HG03469 (cell line): ENCODE measurements around the gene PHLPP1.
"Not testable (repeated sequence)": the region's sequence is repeated elsewhere in the genome, so short reads cannot be mapped to it uniquely, and the experiment has no call there.

Source experiments
- ATAC-seq: cut with Tn5 transposase; IDR thresholded peaks from one replicate; pipeline ENCODE4 v1.9.1; 2021; ENCODE audit warnings: mild to moderate bottlenecking, moderate library complexity, moderate number of reproducible peaks; ENCODE audit not compliant: unreplicated experiment

Gene PHLPP1

DNA sequence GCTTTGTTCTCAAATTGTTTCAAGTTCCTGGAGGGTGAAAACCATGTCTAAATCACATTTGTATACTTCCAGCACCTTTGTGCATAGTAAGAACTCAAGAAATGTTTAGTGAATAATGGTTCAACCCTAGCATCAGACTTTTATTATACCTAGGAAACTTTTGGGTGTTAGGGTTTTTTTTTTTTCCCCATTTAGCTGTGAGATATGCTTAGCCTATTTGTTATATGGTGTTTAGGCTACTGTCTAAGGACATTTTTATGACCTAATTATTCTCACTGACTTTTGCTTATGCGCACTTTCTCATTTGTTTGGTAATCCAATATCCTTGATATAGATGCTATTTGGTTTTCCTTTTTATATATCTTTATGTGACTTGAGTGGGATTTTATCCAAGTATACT, 164.7 kb downstream of the PHLPP1 start:
- ATAC-seq: no peak

DNA sequence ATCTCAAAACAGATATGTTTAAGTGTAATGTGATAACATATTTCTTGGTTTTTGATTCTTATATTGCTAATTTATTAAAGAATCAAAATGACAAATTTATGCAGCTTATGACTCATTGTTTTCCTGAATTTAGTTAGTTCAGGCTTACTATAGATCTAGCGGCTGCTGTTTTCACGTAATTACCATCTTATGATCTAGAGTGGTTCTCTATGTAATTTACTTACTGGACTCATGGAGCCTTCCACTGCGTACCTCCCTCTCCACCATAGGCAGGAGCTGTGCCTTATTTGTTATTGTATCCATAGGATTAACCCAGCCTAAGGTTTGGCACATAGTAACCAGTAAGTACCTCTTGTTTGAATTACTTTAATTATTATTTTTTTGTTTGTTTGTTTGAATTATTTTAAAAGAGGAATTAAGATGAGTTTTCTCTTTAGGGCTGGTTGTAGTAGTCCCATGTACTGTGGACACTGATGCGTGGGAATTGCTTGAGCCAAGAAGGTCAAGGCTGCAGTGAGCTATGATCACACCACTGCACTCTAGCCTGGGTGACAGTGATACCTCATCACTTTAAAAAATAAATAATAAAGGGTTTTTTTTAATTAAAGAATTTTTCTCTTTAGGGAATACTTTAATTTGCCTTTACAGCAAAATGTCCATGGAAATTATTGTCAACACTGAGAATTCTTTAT, 165.5 kb downstream of the PHLPP1 start:
- ATAC-seq: no peak

DNA sequence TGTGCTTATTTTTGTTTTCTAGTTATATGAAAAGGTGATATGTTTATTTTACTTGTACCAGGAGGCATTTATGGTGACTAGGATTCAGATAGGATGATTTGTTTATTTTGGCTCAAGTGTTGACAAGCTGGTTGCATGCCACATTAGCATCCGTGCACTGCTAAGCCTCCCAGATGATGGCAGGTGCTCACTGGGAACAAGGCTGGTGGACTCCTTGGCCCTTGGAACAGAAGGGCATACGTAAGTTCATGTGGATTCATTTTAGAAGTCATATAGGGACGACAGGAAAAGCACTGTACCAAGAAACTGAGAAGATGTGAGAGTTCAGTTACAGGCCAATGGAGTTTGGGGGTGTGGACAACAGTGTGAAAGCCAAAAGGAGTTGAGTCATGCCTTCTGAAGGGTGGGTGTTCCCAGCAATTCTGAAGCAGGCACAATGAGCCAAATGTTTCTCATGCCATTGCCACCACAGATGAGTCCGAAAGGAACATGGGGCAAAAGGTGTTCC, 166.2 kb downstream of the PHLPP1 start:
- ATAC-seq: no peak

DNA sequence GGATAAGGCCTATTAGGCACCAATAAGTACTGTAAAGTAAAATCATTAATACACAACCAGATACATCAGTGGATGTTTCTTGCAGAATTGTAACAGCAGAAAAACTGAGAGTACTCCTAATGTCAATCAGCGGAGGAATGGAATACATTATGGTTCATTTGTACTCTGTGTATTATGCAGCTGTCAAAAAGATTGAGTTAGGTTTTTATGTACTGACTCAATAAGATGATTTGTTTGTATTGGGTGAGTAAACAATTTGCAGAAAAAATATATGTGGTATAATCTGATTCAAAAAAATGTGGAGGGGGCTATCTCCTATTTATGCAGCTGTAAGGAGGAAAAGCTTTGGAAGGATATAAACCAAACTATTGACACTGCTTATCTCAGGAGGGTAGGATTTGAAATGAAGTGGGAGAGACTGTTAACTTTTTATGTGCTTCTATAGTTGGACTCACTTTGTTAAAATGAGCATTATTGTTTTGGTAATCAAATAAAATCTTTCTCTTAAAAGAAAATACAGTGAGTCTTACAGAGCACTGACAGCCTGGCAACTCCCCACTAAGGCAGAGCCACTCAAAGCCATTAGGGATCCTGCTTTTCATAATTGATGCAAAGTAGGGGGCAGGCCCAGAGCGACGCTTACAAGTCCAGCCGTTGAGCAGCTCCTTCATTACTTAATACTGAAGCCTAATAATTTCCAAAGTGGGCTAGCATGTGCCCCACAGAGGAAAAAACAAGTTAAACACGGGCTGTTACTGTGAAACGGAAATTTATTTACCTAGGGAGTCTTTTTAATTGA, 168.8 kb downstream of the PHLPP1 start:
- ATAC-seq: no peak

DNA sequence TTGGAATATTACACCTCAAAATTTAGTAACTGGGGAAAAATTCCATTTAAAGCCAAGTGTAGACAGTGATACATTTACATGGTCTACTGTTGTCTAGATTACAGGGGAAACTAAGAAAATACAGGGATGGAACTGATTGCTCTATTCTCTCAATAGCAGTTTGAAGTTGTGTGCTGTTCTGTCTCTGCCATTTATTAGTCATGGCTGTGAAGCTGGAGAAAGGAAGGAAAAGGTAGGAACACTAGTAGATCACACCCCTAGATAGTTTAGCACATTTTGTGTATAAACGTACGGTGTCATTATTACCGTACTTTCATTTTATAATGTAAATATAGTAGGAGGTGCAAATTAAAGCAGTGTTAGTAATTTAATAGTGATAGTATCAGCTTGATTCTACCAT, 170.5 kb downstream of the PHLPP1 start:
- no peak for ATAC-seq

DNA sequence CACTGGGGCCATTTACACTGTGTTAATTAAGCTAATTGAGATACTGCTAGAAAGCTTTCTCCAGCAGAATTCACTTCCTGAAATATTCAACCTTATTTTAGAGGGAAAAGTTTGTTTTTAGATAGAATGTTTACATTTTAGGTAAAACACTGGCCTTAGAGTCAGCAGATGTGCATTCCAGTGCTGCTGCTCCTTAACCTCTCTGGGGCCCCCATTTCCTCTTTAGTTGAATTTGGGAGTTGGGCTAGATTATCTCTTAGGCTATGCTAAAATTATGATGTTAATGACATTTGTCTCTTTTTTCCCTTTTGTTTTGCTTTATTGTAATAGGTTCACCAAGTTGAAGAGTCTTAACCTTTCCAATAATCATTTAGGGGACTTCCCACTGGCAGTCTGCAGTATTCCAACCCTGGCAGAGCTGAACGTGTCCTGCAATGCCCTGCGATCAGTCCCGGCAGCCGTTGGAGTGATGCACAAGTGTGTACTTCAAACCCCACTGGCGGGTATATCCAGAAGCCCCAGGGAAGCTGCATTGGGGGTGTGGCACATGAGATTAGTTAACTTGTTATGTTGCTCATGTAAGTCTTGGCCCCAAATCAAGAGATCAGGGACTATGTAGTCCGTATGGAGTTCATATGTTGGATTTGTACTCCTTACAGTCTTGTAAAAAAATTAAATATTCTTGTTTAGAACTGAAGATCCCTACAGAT, 179.5 kb downstream of the PHLPP1 start:
- no peak for ATAC-seq

DNA sequence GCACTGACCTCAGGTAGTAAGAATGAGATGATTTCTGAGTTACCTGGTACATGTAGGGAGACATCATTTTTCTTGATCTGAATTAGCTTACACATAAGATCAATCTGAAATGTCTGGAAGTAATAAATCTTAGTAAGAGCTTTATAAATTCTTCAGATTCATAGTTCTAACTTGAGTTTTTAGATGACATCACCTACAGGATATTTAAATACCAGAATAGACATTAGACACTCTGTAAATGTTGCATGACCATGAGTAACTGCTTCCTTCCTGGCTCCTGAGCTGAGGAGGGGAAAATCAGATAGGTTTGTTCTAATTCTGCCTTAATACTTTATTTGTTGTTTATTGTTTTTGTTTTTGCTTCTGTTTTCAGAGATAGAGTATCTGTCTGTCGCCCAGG, 181.8 kb downstream of the PHLPP1 start:
- ATAC-seq: no peak

DNA sequence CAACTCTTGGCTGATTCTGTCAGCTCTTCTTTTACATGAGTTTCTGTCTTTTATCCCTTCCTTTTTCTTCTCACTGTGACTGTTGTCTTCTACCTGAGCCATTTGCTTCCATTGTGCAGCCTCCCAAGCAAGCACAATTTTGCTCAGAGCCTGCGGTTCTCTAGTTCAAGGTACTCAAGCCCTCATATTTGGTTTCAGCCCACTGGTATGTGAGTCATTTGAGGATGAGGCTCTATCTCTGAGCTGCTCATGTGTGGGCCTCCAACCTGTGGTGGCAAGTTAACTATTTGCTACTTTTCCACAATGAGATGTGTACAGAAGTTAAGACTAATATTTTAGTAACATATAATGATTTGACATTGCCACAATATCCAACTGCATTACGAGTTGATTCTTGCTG, 183.0 kb downstream of the PHLPP1 start:
- ATAC-seq: no peak

DNA sequence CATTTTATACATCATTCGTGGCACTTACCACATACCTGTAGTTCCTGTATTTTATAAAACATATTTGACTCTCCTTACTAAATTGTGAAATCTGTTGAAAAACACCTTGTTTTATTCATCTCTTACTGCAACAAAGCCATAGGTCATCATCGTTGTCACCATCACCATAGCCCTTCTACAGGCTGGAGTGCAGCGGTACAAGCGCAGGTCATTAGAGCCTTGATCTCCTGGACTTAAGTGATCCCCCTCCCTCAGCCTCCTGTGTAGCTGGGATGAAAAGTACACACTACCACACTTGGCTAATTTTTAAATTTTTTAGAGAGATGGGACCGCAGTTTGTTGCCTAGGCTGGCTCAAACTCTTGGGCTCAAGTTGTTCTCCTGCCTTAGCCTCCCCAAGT, 184.2 kb downstream of the PHLPP1 start:
- ATAC-seq: no peak

DNA sequence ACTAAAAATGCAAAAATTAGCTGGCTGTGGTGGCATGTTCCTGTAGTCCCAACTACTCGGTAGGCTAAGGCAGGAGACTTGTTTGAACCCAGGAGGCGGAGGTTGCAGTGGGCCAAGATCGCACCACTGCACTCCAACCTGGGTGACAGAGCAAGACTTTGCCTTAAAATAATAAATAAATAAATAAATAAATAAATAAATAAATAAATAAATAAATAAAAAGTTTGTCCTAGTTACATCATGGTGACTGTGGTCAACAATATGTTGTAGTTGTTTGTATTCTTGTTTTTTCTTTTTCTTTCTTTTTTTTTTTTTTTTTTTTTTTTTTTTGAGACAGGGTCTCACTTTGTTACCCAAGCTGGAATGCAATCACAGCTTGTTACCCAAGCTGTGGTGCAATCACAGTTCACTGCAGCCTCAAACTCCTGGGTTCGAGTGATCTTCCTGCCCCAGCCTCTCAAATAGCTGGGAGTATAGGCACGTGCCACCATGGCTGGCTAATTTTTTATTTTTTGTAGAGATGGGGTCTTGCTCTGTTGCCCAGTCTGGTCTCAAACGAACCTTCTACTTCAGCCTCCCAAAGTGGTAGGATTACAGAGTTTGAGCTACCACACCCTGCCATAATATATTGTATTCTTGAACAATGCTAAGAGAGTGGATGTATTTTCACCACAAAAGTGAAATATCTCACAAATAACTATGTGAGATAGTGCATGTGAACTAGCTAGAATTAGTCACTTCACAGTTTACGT, 185.0 kb downstream of the PHLPP1 start:
- ATAC-seq: no peak

DNA sequence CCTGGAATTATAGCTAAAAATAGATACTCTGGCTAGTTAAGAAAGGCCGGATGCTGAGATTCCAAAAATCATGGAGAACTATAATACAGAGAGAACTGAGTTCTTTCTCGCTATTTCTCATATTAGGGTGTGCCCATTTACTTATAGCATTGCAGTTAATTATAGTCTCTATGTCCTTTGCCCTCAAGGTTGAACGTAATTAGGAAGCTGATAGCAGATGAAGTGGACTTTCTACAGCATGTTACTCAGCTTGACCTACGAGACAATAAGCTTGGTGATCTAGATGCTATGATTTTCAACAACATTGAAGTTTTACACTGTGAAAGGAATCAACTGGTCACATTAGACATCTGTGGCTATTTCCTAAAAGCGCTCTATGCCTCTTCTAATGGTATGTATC, 187.4 kb downstream of the PHLPP1 start:
- ATAC-seq: no peak

DNA sequence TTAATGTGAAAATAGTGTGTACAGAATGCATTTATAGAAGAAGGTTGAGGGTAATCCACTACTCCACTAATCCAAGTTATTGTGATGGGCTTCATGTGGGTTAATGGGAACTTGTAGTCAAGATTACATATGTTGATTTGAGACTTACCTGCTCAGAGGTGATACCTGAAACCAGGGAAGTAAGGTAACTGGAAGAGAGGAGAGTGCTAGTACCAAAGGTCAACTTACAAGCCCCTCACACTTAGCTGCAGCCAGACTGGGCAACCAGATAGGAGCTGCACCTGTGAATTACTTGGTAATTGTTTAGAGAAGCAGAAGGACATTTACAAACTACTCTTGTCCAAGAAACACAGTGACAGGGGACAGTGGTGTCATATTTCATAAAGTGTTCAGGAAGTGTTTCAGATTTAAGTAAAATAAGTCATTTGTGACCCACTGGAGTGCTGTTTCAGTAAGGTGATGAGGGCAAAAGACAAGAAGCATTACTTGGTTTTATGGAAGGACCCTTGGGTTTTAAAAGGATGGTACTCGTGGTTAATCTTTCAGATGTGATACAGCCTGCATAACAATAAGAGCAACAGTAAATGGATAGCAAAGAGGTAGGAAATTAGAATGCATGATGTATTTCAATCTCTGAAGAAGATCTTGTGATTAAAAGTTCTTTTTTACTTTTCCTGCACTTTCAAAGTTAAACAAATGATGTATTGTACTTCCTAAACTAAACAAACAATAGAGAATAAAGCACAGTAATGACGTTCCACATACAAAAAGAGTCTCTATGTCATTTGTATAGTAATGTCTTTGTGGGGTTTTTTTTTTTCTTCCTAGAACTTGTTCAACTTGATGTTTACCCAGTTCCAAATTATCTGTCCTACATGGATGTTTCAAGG, 189.3 kb downstream of the PHLPP1 start:
- ATAC-seq: no peak

DNA sequence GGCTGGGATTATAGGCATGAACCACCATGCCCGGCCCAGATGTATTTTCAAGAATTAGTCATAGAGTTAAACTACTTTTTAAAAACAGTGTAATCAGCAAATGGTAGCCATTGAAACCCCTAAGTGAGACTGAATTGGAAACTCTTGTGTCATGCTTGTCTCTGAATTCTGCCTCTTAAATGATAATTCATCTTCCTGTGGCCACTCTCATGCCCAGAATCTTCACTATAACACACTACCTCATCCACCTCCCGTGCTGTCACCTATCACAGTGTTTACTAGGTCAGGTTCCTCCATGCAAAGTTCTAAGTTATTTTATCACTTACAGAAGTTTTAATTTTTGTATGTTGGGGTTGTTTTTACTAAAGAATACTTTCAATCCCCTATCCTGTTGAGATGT, 197.5 kb downstream of the PHLPP1 start:
- no peak for ATAC-seq

DNA sequence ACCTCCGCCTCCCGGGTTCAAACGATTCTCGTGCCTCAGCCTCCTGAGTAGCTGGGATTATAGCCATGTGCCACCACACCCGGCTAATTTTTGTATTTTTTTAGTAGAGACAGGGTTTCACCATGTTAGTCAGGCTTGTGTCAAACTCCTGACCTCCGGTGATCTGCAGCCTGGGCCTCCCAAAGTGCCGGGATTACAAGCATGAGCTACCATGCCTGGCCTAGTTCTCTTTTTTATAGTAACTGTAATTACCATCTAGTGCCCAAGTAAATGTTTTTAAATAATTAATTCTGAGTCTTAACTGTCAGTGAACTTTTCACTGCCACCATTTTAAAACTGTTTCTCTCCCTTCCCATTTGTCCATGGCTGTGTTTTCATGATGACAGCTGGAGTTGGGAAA, 198.5 kb downstream of the PHLPP1 start:
- ATAC-seq: not testable (repeated sequence)

DNA sequence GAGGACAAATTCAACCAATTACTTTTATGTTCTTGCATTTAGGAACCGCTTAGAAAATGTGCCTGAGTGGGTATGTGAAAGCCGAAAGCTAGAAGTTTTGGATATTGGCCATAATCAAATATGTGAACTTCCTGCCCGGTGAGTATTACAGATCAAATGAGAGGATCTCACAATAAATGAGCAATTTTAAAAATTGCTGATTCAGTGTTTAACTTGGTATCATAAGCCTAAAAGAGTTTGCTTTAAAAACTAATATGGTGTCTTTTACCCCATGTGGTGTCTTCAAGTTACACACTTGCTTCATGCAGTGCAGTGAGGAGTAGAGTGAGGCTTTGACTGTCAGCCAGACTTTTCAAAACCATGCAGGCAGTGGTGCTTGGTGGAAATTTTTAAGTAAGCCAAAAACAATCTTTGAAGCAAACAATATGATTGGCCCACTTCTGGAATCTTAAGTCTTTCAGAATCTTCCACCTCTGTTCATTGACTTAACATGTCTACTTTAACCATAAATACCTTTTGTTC, 199.6 kb downstream of the PHLPP1 start:
- no peak for ATAC-seq

DNA sequence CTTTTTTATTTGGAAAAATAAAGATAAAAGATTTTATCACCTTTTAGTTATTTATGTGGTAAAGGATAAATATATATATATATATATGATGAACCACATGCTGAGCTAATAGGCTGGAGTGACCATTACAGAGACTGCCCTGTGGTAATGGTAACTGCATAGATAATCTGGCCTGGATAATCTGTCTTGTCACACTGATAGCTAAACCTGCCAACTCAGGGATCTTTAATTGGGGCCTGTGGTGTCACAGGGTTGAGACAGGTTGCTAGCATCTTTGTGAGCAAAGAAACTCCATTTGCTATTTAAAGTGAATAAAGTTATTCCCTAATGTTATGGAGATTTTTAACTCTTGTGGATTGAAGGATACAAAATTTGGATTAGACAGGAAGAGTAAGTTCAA, 203.0 kb downstream of the PHLPP1 start:
- ATAC-seq: no peak

DNA sequence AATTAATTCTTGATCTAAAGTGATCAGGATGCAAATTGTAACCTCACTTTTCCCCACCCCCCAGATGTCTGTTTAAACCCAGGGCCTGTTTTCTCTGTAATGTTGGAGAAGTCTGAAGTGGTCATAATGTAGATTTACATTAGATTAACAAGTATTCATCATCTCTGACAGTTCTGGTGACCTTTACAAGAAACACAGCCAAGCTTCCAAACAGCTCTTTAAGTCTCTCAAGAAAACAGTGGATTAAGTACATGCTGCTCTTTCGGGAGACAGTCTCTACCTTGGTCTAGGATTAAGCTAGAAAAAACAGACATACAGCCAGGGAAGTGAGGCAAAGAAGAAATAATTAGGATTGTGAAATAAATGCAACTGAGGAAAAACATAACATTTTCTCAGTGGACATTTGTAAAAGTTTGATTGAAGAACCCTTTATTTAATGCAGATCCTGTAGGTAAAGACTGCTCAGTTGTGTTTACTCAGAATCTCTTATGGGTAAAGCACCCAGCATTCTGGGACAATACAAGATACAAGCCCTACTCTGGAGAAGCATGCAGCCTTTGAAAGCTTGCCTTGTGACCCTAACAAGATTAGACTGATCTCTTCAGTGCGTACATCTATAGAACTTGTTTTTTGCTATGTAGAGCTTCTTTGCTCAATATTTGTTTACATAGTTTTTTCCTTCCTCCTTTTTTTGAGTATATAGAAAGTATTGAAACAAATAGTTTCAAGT, 203.9 kb downstream of the PHLPP1 start:
- no peak for ATAC-seq

DNA sequence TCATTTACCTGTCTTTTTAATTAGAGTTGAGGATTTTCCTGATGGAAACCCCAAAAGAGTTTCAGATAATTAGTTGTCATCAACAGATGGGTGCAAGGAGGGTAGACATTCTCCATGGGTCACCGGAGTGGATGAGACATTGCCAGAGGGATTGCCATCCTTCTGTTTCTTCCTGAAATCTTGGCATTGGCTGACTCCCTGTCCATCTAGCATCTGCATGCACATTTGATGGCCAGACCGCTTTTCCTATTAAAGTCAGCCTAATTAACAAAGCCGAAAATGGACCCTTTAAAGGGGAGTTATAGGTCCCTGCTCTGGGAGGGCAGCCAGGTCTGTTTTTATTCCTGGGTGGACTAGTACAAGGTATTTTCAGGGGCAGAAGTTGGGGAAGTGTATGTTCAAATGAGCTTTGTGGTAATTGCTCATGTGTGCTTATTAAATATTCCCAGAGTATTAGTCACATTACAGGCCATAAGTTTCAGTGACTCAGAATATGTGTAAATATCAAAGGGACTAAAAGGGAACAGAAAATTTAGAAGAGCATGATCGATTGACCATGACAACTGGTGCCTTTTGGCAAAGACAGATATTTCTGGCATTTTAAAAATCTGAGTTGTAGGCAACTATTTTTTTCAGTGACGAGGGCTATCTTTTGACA, 209.8 kb downstream of the PHLPP1 start:
- no peak for ATAC-seq

DNA sequence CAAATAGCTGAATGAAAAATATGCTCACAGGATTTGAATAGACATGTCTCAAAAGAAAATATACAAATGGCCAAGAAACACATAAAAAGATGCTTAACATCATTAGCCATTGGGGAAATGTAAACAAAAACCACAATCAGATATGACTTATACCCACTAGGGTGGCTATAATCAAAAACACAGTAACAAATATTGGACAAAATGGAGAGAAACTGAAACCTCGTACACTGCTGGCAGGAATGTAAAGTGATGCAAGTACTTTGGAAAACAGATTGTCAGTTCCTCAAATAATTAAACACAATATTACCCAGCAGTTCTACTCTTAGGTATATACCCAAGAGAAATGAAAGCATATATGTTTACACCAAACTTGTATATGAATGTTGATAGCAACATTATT, 213.0 kb downstream of the PHLPP1 start:
- no peak for ATAC-seq
